Neutrophil (primary cell): ENCODE data around the gene OBSCN.

Experiments used
- H3K27ac ChIP-seq: fragments of 200-600 bp; sonication (generic); 2 replicates; pipeline ENCODE4 v1.5.1; 2016; ENCODE audit warnings: mild to moderate bottlenecking, moderate library complexity
- H3K27me3 ChIP-seq: fragments of 200-600 bp; sonication (generic); 2 replicates; pipeline ENCODE4 v1.6.0; 2016; ENCODE audit warnings: mild to moderate bottlenecking
- H3K36me3 ChIP-seq: fragments of 200-600 bp; sonication (generic); 2 replicates; pipeline ENCODE4 v1.5.1; 2017
- H3K4me1 ChIP-seq, 2 experiments: fragments of 200-600 bp in 1 of 2; sonication (generic) in 1 of 2; 1 replicate in 1 of 2; 2 replicates in 1 of 2; pipeline versions ENCODE4 v1.5.1 to v1.6.1; 2013 to 2016; ENCODE audit warnings: low read depth in 1 of 2, low read length in 1 of 2, mild to moderate bottlenecking in 1 of 2, moderate library complexity in 1 of 2; ENCODE audit not compliant: control insufficient read depth in 1 of 2, insufficient read depth in 1 of 2
- H3K4me3 ChIP-seq, 2 experiments: fragments of 200-600 bp in 1 of 2; sonication (generic) in 1 of 2; 1 replicate in 1 of 2; 2 replicates in 1 of 2; pipeline ENCODE4 v1.5.1; 2013 to 2016; ENCODE audit warnings: low read depth in 1 of 2, low read length in 1 of 2, mild to moderate bottlenecking in 1 of 2, moderate library complexity in 1 of 2
- H3K9me3 ChIP-seq: fragments of 200-600 bp; sonication (generic); 2 replicates; pipeline ENCODE4 v1.5.1; 2016
- TF ChIP-seq, protein P1 (sequence below): fragments of 200-600 bp; sonication (generic); IDR thresholded peaks from 2 replicates; pipeline ENCODE4 v1.5.1; 2016; ENCODE audit warnings: antibody characterized with exemption

OBSCN gene, protein sequence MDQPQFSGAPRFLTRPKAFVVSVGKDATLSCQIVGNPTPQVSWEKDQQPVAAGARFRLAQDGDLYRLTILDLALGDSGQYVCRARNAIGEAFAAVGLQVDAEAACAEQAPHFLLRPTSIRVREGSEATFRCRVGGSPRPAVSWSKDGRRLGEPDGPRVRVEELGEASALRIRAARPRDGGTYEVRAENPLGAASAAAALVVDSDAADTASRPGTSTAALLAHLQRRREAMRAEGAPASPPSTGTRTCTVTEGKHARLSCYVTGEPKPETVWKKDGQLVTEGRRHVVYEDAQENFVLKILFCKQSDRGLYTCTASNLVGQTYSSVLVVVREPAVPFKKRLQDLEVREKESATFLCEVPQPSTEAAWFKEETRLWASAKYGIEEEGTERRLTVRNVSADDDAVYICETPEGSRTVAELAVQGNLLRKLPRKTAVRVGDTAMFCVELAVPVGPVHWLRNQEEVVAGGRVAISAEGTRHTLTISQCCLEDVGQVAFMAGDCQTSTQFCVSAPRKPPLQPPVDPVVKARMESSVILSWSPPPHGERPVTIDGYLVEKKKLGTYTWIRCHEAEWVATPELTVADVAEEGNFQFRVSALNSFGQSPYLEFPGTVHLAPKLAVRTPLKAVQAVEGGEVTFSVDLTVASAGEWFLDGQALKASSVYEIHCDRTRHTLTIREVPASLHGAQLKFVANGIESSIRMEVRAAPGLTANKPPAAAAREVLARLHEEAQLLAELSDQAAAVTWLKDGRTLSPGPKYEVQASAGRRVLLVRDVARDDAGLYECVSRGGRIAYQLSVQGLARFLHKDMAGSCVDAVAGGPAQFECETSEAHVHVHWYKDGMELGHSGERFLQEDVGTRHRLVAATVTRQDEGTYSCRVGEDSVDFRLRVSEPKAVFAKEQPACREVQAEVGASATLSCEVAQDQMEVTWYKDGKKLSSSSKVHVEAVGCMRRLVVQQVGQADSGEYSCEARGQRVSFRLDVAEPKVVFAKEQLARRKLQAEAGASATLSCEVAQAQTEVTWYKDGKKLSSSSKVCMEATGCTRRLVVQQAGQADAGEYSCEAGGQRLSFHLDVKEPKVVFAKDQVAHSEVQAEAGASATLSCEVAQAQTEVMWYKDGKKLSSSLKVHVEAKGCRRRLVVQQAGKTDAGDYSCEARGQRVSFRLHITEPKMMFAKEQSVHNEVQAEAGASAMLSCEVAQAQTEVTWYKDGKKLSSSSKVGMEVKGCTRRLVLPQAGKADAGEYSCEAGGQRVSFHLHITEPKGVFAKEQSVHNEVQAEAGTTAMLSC (N-terminal part only)

DNA sequence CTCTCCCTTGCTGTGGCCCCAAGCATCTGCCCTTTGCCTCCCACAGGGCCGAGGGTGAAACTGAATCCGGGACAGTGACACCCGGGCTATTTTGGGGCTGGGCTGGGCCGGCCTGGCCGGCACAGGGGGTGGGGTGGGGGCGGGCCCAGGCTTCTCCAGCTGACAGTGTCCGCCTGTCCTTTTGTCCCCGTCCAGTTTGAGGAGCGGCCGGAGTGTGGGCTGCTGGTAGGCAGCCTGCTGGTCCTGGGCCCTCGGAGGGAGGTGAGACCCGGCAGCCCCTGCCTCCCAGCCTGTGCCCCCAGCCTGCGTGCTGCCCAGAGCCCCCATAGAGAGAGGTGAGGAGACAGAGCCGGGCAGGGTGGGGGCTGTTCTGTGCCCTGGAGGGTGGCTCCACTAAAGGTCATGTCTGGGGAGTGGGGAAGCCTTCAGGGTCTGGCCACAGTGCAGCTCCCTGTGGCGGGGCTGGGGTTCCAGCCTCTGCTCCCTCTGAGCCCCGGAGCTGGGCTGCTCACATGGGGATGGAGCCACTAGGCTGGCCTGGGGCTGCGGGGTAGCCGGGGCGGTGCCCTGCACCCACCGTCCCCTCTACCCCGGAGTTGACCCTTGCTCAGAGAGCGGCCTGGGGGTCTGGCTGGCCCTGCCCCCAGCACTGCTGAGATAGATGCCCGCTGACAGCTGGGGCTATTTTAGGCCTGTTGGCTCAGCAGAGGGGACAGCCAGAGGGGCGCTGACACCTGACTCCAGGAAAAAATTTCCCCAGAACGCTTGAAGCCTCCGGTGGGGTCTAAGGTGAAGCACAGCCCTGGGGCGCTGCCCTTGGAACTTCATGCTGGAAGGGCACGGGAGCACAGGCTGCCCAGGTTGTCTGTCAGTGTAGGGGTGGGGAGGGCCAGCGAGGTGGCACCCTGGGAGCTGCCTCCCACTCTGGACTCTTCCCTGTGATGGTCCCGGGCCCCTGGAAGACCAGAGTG, at the start of gene OBSCN:
TSS of gene OBSCN (plus strand) at position 194 of the 971 bp plus-strand sequence. CDS start 3,740 bp downstream, outside the sequence.
- Histone ChIP-seq H3K36me3 (no peaks in the 10 kb centered on the region), H3K4me1 (peaks cover 0 to 6% of the 10 kb centered on the region in 2 experiments), H3K27ac (no peak within 1 kb of the TSS), H3K27me3 (peaks cover 46% of the 10 kb centered on the region), H3K4me3 (no peak within 1 kb of the TSS), H3K9me3 (no peaks in the 10 kb centered on the region)
- TF ChIP-seq, protein P1, sequence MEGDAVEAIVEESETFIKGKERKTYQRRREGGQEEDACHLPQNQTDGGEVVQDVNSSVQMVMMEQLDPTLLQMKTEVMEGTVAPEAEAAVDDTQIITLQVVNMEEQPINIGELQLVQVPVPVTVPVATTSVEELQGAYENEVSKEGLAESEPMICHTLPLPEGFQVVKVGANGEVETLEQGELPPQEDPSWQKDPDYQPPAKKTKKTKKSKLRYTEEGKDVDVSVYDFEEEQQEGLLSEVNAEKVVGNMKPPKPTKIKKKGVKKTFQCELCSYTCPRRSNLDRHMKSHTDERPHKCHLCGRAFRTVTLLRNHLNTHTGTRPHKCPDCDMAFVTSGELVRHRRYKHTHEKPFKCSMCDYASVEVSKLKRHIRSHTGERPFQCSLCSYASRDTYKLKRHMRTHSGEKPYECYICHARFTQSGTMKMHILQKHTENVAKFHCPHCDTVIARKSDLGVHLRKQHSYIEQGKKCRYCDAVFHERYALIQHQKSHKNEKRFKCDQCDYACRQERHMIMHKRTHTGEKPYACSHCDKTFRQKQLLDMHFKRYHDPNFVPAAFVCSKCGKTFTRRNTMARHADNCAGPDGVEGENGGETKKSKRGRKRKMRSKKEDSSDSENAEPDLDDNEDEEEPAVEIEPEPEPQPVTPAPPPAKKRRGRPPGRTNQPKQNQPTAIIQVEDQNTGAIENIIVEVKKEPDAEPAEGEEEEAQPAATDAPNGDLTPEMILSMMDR, result no peak

DNA sequence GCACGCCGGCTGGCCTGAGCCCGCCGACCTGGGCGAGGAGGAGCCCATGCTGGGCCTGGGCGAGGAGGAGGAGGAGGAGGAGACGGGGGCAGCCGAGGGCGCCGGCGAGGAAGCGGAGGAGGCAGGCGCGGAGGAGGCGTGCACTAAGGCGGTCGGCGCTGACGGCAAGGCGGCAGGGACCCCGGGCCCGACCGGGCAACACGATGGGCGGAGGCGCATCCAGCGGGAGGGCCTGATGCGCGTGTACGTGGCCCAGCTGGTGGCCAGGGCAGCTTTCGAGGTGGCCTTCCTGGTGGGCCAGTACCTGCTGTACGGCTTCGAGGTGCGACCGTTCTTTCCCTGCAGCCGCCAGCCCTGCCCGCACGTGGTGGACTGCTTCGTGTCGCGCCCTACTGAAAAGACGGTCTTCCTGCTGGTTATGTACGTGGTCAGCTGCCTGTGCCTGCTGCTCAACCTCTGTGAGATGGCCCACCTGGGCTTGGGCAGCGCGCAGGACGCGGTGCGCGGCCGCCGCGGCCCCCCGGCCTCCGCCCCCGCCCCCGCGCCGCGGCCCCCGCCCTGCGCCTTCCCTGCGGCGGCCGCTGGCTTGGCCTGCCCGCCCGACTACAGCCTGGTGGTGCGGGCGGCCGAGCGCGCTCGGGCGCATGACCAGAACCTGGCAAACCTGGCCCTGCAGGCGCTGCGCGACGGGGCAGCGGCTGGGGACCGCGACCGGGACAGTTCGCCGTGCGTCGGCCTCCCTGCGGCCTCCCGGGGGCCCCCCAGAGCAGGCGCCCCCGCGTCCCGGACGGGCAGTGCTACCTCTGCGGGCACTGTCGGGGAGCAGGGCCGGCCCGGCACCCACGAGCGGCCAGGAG, 49.5 kb upstream of the OBSCN start:
- Histone ChIP-seq H3K36me3 (no peaks in the 10 kb centered on the region), H3K27me3 (peaks cover 45% of the 10 kb centered on the region), H3K9me3 (no peaks in the 10 kb centered on the region), H3K4me3 (no peak overlapping the region), H3K4me1 (no peaks in the 10 kb centered on the region), H3K27ac (no peak overlapping the region)
- TF ChIP-seq, protein P1, result no peak

DNA sequence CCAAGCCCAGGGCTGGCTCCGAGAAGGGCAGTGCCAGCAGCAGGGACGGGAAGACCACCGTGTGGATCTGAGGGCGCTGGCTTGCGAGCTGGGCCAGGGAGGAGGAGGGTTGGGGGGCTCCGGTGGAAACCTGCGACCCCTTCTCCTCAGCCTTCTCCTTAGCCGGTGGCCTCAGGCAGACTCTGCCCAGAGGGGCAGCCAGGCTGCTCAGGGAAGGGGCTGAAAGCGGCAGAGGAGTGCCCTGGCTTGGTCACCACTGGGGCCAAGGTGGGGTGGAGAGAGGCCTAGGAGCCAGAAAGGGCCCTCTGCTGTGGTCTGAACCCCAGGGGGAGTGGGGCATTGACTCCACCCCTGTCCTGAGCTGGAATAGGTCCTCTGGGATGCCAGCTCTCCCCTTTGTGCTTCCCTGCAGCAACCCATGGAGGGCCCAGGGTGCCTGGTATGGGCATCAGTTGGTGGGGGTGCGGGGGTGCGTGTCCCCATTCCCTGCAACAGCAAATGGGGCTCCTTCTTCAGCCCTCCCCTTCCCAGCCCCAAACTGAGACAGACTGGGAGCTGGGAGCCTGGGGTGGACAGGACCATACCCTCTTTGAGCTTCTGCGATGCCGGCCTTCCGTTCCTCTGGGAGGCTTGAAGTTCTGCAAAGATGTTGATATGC, 48.7 kb upstream of the OBSCN start:
- Histone ChIP-seq H3K9me3 (no peaks in the 10 kb centered on the region), H3K27me3 (peaks cover 53% of the 10 kb centered on the region), H3K27ac (no peak overlapping the region), H3K4me1 (no peaks in the 10 kb centered on the region), H3K36me3 (no peaks in the 10 kb centered on the region), H3K4me3 (no peak overlapping the region)
- TF ChIP-seq, protein P1, result no peak

DNA sequence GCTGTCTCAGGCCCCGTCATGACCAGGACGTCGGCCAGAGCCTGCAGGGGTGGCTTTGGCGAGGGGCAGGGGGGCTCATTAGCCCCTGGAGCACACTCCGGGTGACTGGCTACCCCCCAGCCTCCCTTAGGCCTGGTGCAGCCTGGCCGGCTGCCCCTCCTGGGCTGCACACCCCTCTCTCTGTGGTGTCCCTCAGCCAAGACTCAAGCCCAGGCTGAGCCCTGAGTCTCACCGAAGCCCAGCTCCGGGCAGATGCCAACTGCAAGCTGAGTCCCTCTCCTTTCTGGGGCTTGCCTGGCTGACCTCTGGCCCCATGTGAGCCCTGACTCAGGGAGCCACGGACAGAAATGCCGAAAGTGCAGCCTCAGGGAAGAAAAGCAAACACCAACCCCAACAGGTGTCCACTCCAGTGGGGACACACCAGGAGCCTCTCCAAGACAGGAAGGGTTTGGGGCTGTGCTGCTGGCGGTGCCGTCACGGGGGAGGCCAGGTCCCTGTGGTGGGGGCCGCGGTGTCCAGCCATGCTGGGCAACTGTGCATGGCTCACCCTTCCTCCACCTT, 47.6 kb upstream of the OBSCN start:
- TF ChIP-seq, protein P1, result no peak
- no peaks in the 10 kb centered on the region for H3K36me3 ChIP-seq
- peaks cover 55% of the 10 kb centered on the region for H3K27me3 ChIP-seq
- H3K9me3 ChIP-seq, result no peaks in the 10 kb centered on the region
- peaks cover 9% of the 10 kb centered on the region in 2 experiments for H3K4me1 ChIP-seq
- H3K4me3 ChIP-seq, result no peak overlapping the region
- no peak overlapping the region for H3K27ac ChIP-seq
